ENCODE data around the gene CD86.

The CD86 gene

DNA sequence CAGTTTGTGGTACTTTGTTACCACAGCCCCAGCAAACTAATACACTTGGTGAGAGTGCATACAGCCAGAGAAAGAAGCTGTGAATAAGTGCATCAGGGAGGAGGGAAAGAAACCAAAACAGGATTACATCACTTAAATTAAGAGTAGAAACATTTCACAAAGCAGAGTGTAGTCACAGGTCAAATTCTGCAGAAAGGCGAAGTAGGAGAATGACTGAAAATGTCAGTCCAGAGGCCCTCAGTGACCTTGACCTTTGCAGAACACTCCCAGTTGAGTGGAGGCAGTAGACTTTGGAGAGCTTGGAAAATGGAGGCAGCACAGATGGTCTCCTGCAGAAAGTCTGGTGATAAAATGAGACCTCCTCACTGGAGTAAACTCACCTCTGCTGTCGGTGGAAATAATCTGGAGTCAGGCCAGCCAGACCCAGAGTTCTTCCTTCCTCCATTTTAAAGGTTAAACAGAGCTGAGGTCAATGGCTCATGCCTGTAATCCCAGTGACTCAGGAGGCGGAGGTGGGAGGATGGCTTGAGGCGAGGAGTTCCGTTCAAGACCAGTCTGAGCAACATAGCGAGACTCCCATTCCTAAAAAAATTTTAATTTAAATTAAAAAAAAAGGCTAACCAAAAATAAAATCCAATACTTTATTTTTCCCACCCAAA, 5.0 kb downstream of the CD86 start:
- no peak for DNase-seq (ENCODE audit: low read depth)

DNA sequence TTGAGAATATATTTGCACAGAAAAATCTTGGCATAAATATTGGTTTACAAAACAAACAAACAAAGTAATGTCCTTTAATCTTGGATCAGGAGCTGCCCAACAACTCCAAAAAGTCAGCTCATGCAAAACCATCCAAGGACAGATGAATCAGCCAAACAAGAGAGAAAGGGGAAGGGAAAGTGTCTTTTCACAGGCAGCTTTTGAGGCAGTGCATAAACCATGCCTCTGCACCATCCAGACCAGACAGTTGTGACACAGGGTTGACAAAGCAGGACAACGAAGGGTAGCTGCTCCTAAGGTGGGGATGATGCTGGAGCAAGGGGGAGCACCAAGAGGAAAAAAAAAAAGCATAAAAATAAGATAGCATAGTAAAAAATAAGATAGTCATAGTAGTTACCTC, 8.7 kb downstream of the CD86 start:
- DNase-seq (ENCODE audit: low read depth): no peak

- DNase-seq (ENCODE audit: low read depth): no peak
These were observed 9.2 kb downstream of the CD86 start for GRCh38 chr3:122064326-122064725.

- no peak for DNase-seq (ENCODE audit: low read depth)
These were observed 11.4 kb downstream of the CD86 start for GRCh38 chr3:122066331-122067213.

DNA sequence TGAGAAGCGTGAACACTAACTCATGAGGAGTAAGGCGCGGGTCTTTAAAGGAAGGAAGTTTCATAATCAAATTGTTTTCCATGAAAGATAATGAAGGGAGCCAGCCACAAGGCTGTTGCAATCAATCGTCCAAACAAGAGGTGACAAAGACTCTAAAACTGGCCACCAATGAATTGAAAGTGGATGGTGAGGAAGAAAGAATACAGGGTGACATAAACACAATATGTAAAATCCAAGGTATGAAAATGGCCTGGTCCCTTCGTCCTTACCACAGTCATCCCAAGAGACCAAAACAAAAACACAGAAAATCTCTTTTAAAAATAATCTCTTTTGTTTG, 12.0 kb downstream of the CD86 start:
- no peak for DNase-seq (ENCODE audit: low read depth)

DNA sequence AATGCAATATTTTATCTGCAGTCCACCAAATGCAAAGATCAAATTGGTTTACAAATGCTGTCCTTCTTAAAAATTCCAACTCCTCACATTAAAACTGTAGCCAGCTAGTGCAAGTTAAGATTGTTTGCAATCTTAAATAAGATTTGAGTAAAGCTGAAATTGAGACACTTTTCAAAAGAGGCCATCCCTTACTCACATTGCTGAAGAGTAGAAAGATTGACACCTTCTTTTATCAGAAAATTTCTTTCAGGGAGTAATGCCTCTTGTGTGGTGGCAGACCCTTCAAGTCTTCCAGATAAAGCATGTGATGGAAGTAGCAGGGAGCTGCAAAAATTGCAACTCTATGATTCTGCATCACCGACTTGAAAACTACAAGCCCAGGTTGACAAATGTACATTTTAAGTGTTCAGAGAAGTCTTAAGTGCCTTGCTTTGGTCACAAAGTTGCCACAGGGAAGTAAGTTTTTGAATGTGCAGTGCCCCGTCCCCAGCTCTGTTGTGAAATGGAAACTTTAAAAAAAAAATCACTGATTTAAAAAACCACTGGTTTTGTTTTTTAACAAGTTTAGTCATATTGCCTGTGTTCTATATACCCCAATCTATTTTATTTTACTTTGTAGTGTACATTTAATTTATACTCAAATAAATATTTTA, 12.6 kb downstream of the CD86 start:
- no peak for DNase-seq (ENCODE audit: low read depth)

- DNase-seq (ENCODE audit: low read depth): no peak
These were observed 19.6 kb downstream of the CD86 start for GRCh38 chr3:122074621-122075265.

DNA sequence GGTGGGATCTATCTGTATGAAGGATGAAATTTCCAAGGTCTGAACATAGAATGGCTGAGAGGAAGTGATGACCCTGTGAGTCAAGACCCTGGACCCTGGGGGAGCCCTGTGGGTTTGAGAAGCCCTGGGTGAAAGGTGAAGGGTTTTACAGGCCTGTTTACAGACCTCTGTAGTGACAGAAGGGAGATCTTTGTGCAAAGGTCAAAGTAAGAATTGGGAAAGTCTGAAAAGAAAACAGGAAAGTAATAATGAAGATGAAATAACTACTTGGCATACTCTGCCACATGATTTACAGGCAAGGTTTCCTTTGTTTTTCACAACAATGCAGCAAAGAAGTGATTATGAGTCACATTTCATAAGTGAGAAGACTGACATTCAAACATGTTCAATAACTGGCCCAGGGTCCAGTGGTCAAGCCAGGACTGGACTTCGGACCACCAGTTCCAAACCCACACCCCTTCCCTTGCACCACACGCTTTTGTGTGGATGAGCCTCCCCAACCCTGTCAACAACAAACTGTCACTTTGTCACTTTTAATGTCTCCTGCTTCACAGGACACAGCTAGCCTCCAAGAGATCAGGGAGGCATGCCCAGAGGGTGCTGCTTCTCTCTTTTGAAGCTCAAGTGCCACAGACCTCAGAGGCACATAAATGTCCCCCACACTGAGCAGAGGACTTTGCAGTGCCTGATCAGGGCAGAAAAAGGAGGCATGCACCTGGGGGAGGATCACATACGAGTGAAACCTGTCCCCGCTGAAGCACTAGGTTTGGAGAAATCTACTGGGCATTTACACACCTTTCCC, 21.5 kb downstream of the CD86 start:
- no peak for DNase-seq (ENCODE audit: low read depth)

DNA sequence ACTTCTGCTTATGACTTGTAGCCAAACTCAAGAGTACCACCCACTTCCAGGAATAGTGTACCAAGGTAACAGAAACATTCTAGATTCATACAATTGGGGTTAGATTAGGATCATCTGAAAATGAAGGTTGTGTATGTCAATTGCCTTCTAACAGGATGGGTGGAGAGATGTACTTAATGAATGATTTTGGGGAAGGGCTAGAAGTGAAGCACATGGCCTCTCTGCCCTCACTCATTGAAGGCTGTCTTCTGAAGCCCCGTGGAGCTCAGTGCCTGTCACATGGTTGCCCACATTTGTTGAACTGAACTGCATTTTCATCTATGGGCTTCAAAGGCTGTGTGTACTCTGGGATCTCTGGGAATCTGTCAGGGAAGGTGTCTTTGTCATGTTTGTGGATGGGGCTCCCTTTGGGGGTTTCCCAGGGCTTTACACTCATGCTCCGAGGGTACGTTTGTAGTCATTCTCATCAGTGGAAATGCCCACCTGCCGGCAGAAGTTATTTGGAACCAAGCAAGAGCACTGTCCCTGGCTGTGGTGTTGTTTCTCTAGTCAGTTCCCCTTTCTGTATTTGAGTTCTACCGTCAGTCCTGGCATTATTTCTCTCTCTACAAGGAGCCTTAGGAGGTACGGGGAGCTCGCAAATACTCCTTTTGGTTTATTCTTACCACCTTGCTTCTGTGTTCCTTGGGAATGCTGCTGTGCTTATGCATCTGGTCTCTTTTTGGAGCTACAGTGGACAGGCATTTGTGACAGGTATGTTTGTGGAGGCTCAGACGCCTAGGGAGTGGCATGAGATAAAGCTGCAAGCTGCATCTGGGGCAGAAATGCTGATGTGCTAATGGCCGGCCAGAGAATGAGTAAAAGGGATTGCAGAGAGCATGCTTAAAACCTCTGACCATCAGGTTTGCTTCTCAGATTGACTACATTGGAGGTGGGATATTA, 22.4 kb downstream of the CD86 start:
- DNase-seq (ENCODE audit: low read depth): no peak

DNA sequence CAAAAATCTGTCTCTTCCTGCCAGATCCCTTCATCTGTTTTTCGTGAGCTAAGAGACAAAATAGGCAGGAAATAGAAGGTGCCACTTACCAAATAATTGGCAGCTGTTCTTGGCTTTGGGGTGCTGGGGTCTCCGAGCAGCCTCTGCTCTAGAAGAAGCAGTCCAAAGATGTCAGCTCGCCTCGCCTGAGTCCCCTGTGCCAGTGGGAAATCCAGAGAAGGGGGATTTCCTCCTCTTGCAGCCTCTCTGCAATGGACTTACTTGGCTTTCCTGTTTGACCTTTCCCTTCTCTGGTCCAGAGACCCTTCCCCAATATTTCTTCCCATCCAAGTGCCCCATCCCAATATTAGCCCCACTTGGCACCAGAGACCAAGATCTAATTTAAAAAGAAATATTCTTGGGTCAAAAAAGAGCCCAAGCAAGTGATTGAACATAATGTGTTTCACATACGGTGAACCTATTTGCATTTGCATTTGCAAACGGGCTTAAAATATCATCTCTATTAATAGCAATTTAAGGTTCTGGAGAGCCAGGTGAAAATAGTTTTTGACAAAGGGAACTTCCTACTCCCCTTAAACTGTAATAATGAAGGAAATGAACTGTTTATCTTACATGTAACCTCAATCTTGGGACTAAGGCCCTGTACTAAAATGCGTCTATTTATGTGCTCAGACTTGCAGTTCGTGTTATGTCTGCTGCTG, 23.2 kb downstream of the CD86 start:
- no peak for DNase-seq (ENCODE audit: low read depth)

DNA sequence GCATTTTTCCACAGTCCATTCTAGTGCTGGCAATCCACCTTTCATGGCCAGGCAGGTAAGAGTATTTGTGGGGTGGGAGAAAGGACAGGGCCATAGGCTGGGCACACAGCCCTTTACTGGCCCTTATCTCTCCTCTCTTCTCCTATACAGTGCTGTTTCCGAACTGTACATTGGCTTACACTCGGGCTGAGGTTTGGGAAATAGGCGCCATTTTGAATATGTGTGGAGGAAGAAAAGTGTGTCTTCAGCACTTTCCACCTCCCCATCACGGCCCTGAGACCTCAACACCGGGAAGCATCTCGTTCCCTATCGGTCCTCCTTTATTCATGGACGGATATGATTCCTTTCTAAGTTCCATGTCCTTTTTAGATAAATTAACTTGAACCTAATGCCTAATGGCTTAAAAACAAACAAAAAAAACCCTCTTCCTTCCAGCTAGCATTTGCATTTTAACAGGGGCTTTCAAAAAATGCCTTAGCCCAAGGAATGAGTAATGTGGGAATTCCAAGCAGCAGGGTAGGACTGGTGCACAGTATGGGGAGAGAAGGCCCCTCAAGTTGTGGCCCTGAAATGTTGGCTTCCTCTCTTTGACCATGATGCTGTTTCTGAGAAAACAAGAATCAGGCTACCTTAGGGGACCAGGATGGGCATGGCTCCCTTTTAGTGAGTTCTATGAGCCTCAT, 24.5 kb downstream of the CD86 start:
- DNase-seq (ENCODE audit: low read depth): no peak

DNA sequence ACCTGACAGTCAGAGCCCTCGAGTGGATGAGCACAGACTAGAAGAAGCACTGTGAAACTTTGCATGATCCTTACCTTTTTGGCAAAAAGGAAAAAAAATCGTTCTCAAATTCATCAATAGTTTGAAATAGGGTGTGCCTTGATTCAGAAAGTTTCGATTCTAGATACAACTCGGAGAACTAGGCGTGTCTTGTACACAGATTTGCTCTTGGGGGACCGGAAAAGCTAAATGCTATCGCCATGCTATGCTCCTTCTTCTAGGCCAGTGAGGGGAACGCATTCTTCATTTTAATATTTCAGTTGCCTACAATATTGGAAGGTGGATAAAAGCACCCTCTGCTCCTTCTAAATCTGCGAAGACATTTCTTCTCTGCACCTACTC, 25.0 kb downstream of the CD86 start:
- no peak for DNase-seq (ENCODE audit: low read depth)

GRCh38 chr3:122081543-122082247, 26.5 kb downstream of the CD86 start:
- DNase-seq (ENCODE audit: low read depth): no peak

- no peak for DNase-seq (ENCODE audit: low read depth)
These were observed 27.2 kb downstream of the CD86 start for GRCh38 chr3:122082357-122082756.

- DNase-seq (ENCODE audit: low read depth): no peak
These were observed 29.6 kb downstream of the CD86 start for GRCh38 chr3:122084799-122085198.

- no peak for DNase-seq (ENCODE audit: low read depth)
These were observed 30.5 kb downstream of the CD86 start for GRCh38 chr3:122085673-122086072.

DNA sequence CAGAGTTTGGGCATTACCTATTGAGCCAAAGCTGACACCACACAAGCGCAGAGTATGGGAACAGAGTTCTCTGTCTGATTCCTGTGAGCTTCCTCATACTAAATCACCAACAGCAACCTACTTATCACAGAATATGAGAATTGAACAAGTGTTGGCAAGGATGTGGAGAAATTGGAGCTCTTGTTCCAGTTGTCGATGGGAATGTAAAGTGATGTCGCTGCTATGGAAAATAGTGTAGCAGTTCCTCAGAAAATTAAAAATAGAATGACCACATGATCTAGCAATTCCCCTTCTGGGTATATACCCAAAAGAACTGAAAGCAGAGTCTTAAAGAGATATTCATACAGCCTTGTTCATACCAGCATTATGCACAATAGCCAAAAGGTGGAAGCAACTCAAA, 33.4 kb downstream of the CD86 start:
- no peak for DNase-seq (ENCODE audit: low read depth)

- no peak for DNase-seq (ENCODE audit: low read depth)
These were observed 36.6 kb downstream of the CD86 start for GRCh38 chr3:122091602-122092295.
